GM21526 (cell line): Measurements from ENCODE around the gene MTERF4.

Experiments used
- ATAC-seq: cut with Tn5 transposase; IDR thresholded peaks from one replicate; pipeline ENCODE4 v1.9.1; 2021; ENCODE audit warnings: moderate library complexity; ENCODE audit not compliant: unreplicated experiment, low FRiP score

The MTERF4 gene

DNA sequence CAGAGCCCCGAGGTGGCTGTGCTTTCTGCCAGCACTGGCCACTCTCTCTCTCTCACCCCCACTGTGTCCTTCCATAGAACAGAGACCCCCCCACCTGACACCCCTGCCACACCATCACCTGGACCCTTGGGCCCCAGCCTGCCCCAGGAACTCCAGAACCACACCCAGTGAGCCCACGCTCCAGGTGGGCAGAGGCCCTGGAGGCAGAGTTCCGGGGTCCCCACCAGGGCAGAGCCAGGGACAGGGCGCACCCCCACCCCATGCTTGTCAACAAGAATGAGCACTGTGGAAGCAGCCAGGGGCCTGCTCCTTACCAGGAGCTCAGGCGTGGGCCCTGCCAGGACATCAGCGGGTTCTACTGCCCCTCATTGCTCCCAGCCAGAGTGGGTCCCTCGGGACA lies 32.6 kb upstream of the MTERF4 start:
- no peak for ATAC-seq

DNA sequence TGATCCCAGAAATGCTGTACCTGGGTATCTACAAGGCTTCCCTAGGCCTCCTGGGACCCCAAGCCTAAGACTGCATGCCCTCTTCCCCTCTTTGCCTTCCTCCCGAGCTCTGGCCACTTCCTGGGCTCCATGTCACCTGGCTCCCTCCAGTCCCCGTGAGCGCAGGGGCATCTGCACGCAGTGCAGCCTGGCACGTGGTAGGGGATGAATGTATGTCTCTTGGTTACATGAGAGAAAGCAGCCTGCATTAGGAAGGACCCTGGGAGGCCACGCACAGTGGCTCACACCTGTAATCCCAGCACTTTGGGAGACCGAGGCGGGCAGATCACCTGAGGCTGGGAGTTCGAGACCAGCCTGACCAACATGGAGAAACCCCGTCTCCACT lies 31.3 kb upstream of the MTERF4 start:
- no peak for ATAC-seq

GRCh38 chr2:241132538-241133435 lies 30.7 kb upstream of the MTERF4 start:
- no peak for ATAC-seq

DNA sequence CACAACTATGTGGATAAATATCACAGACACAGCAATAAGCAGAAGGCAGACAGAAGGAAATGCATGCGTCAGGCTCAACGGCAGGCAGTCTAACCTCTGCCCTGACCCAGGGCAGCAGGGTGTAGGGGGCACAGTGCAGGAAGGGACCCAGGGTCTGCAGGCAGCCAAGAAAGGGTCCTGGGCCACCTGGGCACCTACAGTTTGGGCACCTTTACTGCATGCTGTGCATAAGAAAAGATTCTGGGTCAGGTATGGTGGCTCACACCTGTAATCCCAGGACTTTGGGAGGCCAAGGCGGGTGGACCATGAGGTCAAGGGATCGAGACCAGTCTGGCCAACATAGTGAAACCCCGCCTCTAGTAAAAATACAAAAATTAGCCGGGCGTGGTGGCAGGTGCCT lies 29.4 kb upstream of the MTERF4 start:
- ATAC-seq: no peak

GRCh38 chr2:241130316-241130715 lies 28.2 kb upstream of the MTERF4 start:
- ATAC-seq: no peak

GRCh38 chr2:241129086-241129871 lies 27.2 kb upstream of the MTERF4 start:
- no peak for ATAC-seq

- ATAC-seq: no peak
These were observed 26.2 kb upstream of the MTERF4 start for GRCh38 chr2:241128266-241128665.

DNA sequence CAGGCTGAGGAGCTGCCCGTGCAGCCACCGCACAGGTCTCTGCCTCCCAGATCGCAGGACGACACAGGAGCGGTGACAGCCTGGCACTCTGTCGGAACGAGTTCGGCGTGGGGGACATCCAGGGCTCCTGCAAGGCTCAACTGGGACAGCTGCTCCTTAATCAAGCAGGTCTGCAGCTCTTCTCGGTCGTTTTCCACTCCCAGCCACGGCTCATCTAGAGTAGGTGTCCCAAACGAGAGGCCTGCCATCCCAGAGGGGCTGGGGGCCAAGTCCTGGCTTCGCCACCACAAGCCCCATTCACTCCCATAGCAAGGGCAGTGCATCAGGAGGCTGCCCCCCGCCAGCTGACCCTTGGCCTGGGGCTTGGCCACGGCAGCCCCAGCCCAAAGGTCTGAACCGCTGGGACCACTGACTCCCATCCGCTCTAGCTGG lies 24.7 kb upstream of the MTERF4 start:
- no peak for ATAC-seq

DNA sequence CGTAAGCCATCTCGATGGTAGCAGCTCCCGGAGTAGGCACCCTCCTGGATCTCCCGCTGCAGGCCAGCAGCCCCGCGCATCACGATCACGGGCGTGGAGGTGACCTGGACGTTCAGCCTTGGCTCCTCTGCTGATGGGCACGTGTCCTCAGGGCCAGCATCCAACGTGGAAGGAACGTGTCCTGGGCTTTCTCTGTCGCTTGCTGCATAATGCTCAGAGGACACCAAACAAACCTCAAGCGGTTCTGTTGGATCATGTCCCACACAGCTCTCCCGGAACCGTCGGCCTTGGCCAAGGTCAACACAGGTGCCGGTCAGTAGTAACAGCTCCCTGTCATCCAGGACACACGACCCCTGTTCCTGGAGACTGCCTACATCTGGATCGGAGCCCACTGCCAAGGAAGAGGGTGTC lies 24.1 kb upstream of the MTERF4 start:
- ATAC-seq: no peak

DNA sequence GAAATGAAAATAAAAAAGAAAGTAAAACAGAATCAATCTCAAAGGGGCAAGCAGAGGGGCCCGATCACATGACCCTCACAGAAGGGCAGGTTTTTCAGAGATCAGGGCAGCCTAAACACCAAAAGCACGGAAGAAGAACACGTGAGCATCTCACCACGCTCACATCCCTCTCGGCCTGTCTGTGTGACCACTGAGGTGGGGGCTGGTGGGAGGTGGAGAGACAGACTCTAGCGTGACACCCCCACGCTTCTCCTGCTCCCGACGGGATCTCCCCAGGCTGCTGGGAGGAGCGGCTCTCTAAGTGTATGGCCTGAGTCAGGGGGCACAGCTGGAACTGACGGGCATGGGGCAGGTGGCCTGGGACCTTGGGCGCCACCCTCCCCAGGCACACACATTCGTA lies 23.5 kb upstream of the MTERF4 start:
- ATAC-seq: no peak

DNA sequence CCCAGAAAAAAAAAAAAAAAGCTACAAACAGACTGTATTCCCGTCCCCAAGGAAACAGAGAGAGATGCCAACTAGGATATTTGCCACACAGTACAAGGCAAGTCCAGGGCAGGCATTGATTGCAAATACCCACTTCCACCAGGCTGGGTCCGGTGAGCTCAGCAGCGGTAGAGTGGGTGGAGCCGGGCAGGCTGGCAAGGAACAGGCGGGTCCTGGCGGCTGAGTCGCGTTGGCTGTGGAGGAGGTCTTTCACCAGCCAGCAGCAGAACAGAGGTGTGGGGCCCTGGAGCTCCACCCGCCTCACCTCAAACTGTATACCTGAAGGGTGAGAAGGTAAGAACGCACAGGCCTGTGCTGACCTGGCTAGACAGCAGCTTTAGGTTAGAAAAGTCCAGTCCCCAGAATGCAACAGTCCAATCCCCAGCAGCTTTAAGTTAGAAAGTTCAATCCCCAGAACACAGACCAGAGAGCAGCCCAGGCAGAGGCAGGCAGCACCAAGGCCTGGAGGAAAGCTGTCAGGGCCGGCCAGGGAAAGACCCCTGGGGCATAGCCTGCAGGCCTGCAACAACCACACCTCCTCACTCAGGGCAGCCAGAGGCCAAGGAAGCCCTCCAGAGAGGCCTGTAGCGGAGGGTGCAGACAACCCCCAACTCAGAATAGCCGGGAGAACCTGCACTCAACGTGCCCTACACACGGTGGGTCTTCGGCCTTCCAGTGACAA lies 21.9 kb upstream of the MTERF4 start:
- no peak for ATAC-seq

DNA sequence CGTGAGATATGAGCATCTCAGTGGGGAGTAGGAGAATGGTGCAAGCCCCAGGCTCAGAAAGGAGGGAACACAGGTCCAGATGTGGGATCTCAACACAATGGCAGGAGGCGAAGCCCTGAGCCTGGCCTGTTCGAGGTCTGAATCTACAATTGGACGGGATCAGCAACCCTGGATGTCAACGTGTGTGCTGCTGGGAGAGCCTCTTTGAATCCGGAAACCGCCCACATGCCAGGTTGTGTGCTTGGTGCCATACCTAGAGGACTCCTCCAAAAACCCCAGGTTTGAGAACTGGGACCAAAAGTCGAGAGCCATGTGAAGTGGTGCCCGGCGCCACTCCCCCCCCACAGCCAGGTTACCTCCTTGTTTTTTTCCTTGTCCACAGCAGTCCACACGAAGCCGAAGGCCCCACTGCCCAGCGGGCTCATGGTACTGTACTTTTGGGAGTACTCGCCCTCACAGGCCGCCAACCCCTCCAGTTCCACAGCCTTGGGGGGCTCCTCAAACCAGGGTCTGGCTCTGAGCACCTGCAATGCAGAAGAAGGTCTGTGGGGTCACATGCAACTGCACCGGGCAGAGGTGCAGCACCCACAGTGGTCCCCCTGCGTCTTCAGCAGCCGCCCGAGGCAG lies 20.4 kb upstream of the MTERF4 start:
- ATAC-seq: no peak

- ATAC-seq: no peak
These were observed 18.9 kb upstream of the MTERF4 start for GRCh38 chr2:241121008-241121407.

DNA sequence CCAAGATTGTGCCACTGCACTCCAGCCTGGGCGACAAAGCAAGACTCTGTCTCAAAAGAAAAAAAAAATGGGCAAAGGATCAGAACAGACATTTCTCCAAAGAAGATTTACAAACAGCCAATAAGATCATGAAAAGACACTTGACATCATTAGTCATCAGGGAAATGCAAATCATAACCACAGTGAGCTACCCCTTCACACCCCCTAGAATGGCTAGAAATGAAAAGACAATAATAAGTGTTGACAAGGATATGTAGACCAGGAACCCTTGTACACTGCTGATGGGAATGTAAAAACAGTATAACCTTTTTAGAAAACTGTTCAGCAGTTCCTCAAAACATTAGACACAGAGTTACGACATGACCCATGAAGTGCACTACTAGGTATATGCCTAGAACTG lies 18.4 kb upstream of the MTERF4 start:
- no peak for ATAC-seq

GRCh38 chr2:241118737-241119505 lies 16.8 kb upstream of the MTERF4 start:
- no peak for ATAC-seq

DNA sequence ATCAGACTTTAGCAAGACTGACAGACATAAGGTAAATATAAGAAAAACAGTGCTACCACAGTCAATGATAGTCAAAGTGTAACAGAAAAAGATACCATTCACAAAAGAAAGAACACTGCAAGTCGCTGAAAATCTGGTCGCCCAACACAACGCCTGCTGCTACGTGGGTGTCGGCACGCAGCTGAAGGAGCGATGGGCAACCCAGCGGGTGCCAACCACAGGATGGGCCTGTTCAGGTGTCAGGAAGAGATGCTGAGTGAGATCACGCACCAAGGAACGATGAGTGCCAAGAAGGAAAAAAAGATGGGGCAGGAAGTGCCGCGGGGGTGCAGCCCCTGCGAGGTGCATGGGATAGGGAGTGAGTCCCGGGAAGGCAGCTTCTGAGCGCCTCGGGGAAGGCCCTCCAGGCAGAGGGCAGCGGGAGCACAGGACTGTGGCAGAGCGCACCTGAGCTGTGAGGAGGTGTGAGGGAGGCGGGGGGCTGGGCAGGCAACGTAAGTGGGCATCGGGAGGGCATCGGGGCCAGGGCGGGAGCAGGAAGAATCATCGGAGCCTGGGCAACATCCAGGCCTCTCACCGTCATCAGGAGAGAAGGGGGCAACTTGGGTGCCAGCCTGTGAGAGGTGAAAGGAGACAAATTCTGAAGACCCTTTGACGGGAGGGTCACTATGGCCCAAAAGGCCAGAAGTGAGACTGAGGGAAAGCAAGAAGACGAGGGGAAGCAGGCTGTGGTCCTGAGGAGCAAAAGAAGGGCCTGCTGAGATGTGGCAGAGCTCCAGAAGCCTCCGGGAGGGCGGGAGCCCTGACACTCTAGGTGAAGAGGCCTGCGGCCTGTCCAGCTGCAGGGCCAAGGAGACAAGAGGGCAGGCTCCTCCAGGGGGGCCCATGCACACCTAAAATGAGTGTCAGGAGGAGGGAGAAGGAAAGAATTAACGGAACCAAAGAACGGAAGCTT lies 14.8 kb upstream of the MTERF4 start:
- ATAC-seq: no peak

DNA sequence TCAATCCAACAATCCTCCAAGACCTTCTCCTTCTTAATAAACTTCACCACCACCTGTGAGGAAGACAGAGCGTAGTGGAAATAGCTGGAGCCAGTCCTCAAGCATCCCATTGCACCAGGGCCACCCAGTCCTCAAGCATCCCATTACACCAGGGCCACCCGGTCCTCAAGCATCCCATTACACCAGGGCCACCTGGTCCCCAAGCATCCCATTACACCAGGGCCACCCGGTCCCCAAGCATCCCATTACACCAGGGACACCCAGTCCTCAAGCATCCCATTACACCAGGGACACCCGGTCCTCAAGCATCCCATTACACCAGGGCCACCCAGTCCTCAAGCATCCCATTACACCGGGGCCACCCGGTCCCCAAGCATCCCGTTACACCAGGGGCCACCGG lies 13.3 kb upstream of the MTERF4 start:
- no peak for ATAC-seq

DNA sequence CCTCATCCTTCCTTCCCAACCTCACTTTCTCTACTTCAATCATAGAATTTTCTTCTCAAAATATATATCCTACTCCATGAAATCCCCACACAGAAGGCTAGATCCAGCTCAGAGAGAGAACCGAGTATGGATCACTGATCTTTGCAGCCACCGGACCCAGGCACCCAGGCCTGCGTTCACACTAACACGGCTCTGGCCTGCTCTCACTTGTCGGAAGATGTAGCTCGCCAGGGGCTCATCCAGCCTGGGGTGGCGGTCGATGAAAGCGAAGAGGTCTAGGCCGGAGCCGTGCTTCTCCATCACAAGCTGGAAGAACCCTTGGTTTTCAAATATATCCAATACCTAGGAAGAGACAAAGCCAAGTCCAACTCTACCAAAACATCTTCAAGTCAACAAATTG lies 12.7 kb upstream of the MTERF4 start:
- ATAC-seq: no peak

- ATAC-seq: no peak
These were observed 10.5 kb upstream of the MTERF4 start for GRCh38 chr2:241112592-241112991.
